Vagina (tissue), 2 donors: ENCODE data around the gene IL12B.

Experiments used
- CTCF ChIP-seq, 3 experiments: fragments of 450-650 bp in 2 of 3; fragments of 200-600 bp in 1 of 3; sonication (generic) in 1 of 3; IDR thresholded peaks; one replicate each; pipeline ENCODE4 v1.5.1; 2017 to 2019; ENCODE audit warnings: antibody characterized with exemption in 3 of 3, mild to moderate bottlenecking in 2 of 3, moderate library complexity in 2 of 3
- POLR2A ChIP-seq, 2 donors: fragments of 450-650 bp; IDR thresholded peaks; one replicate each; pipeline ENCODE4 v1.6.1; 2017; ENCODE audit warnings: antibody characterized with exemption in 2 of 2, mild to moderate bottlenecking in 2 of 2, moderate library complexity in 2 of 2

GRCh38 chr5:159324102-159324755, 6.1 kb downstream of the IL12B start:
- TF ChIP-seq POLR2A (IDR thresholded peaks at IDR 0.05) (no peak), CTCF (IDR thresholded peaks at IDR 0.05) (no peak)
